Measurements from ENCODE around the gene CCDC88B. TPM values are rescaled to one million over a fixed set of nuclear protein-coding genes. Genes with fewer than 3 reads are reported as not detected.

CCDC88B gene
- total and polyA plus RNA-seq, 9 of the 15 experiments (the other 6 are each of a cell fraction or from before 2014, with no cell fraction given), result 0.13 to 18.1 (median 7.9) TPM

- TF ChIP-seq PRDM10 (IDR thresholded peaks at IDR 0.05; ENCODE audit: partially characterized antibody) (peak; percentile 32), MECOM (CRISPR knock-in tag; IDR thresholded peaks at IDR 0.05) (no peak), ELK1 (CRISPR knock-in tag; IDR thresholded peaks at IDR 0.05) (no peak), RAD21 (CRISPR knock-in tag; conservative IDR thresholded peaks at IDR 0.05 in 1 of 2, IDR thresholded peaks at IDR 0.05 in 1 of 2) (no peak), DACH1 (IDR thresholded peaks at IDR 0.05; ENCODE audit: partially characterized antibody) (peak; percentile 33), ZFP36 (IDR thresholded peaks at IDR 0.05; ENCODE audit: low read depth, low read length, partially characterized antibody) (no peak), MIER1 (IDR thresholded peaks at IDR 0.05; ENCODE audit: low read depth) (no peak), GABPB2 (CRISPR knock-in tag; conservative IDR thresholded peaks at IDR 0.05) (no peak), RHOXF2B (CRISPR knock-in tag; conservative IDR thresholded peaks at IDR 0.05) (no peak), SRSF3 (IDR thresholded peaks at IDR 0.05; ENCODE audit: insufficient read depth, low read length) (no peak), ZNF589 (CRISPR knock-in tag; IDR thresholded peaks at IDR 0.05; ENCODE audit: low read depth) (no peak), CHD2 (IDR thresholded peaks at IDR 0.05; ENCODE audit: low read depth, low read length) (no peak), COPS2 (conservative IDR thresholded peaks at IDR 0.05) (no peak), CBFA2T2 (conservative IDR thresholded peaks at IDR 0.05) (0 out of 2 replicates have a peak, but pooled peaks have one; percentile 2)
- TF ChIP-seq, protein P1, sequence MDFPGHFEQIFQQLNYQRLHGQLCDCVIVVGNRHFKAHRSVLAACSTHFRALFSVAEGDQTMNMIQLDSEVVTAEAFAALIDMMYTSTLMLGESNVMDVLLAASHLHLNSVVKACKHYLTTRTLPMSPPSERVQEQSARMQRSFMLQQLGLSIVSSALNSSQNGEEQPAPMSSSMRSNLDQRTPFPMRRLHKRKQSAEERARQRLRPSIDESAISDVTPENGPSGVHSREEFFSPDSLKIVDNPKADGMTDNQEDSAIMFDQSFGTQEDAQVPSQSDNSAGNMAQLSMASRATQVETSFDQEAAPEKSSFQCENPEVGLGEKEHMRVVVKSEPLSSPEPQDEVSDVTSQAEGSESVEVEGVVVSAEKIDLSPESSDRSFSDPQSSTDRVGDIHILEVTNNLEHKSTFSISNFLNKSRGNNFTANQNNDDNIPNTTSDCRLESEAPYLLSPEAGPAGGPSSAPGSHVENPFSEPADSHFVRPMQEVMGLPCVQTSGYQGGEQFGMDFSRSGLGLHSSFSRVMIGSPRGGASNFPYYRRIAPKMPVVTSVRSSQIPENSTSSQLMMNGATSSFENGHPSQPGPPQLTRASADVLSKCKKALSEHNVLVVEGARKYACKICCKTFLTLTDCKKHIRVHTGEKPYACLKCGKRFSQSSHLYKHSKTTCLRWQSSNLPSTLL (IDR thresholded peaks at IDR 0.05), result no peak
- TF ChIP-seq, protein P2, sequence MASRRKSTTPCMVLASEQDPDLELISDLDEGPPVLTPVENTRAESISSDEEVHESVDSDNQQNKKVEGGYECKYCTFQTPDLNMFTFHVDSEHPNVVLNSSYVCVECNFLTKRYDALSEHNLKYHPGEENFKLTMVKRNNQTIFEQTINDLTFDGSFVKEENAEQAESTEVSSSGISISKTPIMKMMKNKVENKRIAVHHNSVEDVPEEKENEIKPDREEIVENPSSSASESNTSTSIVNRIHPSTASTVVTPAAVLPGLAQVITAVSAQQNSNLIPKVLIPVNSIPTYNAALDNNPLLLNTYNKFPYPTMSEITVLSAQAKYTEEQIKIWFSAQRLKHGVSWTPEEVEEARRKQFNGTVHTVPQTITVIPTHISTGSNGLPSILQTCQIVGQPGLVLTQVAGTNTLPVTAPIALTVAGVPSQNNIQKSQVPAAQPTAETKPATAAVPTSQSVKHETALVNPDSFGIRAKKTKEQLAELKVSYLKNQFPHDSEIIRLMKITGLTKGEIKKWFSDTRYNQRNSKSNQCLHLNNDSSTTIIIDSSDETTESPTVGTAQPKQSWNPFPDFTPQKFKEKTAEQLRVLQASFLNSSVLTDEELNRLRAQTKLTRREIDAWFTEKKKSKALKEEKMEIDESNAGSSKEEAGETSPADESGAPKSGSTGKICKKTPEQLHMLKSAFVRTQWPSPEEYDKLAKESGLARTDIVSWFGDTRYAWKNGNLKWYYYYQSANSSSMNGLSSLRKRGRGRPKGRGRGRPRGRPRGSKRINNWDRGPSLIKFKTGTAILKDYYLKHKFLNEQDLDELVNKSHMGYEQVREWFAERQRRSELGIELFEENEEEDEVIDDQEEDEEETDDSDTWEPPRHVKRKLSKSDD (conservative IDR thresholded peaks at IDR 0.05; ENCODE audit: low read length), result no peak
- TF ChIP-seq, protein P3, sequence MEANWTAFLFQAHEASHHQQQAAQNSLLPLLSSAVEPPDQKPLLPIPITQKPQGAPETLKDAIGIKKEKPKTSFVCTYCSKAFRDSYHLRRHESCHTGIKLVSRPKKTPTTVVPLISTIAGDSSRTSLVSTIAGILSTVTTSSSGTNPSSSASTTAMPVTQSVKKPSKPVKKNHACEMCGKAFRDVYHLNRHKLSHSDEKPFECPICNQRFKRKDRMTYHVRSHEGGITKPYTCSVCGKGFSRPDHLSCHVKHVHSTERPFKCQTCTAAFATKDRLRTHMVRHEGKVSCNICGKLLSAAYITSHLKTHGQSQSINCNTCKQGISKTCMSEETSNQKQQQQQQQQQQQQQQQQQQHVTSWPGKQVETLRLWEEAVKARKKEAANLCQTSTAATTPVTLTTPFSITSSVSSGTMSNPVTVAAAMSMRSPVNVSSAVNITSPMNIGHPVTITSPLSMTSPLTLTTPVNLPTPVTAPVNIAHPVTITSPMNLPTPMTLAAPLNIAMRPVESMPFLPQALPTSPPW (CRISPR knock-in tag; IDR thresholded peaks at IDR 0.05), result peak; percentile 60
Measured at GRCh38 chr11:64357904-64358535, 18.0 kb downstream of the CCDC88B start (continued).
